ENCODE results near the gene ALLC. TPM values are rescaled to one million over a fixed set of nuclear protein-coding genes. Genes with fewer than 3 reads are reported as not detected.

ALLC gene
- total and polyA plus RNA-seq, 3 donors from 2014 or later: 8.1 to 35.1 (median 18.5) TPM

DNA sequence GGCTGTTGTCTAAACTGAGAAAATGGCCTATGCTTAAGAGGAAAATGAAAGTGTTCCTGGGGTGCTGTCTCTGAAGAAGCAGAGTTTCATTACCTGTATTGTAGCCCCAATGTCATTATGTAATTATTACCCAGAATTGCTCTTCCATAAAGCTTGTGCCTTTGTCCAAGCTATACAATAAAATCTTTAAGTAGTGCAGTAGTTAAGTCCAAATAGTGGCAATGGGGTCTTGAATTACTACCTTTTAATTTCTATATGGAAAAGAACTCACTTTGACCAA is 13.8 kb upstream of the ALLC start:
- H3K27ac ChIP-seq: no peak overlapping the region
- no peaks in the 10 kb centered on the region for H3K36me3 ChIP-seq (ENCODE audit: low read depth, missing control alignments)
- H3K4me1 ChIP-seq: no peaks in the 10 kb centered on the region
- no peak for DNase-seq
- no peak overlapping the region for H3K4me3 ChIP-seq
- H3K27me3 ChIP-seq: no peaks in the 10 kb centered on the region
- no peaks in the 10 kb centered on the region for H3K9me3 ChIP-seq
- intact Hi-C loops (cut with DNase I; ENCODE audit: low total_unique reads): no loop called here
- TF ChIP-seq, protein P1, sequence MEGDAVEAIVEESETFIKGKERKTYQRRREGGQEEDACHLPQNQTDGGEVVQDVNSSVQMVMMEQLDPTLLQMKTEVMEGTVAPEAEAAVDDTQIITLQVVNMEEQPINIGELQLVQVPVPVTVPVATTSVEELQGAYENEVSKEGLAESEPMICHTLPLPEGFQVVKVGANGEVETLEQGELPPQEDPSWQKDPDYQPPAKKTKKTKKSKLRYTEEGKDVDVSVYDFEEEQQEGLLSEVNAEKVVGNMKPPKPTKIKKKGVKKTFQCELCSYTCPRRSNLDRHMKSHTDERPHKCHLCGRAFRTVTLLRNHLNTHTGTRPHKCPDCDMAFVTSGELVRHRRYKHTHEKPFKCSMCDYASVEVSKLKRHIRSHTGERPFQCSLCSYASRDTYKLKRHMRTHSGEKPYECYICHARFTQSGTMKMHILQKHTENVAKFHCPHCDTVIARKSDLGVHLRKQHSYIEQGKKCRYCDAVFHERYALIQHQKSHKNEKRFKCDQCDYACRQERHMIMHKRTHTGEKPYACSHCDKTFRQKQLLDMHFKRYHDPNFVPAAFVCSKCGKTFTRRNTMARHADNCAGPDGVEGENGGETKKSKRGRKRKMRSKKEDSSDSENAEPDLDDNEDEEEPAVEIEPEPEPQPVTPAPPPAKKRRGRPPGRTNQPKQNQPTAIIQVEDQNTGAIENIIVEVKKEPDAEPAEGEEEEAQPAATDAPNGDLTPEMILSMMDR (IDR thresholded peaks at IDR 0.05): no peak
- no peak for TF ChIP-seq POLR2A (IDR thresholded peaks at IDR 0.05)

DNA sequence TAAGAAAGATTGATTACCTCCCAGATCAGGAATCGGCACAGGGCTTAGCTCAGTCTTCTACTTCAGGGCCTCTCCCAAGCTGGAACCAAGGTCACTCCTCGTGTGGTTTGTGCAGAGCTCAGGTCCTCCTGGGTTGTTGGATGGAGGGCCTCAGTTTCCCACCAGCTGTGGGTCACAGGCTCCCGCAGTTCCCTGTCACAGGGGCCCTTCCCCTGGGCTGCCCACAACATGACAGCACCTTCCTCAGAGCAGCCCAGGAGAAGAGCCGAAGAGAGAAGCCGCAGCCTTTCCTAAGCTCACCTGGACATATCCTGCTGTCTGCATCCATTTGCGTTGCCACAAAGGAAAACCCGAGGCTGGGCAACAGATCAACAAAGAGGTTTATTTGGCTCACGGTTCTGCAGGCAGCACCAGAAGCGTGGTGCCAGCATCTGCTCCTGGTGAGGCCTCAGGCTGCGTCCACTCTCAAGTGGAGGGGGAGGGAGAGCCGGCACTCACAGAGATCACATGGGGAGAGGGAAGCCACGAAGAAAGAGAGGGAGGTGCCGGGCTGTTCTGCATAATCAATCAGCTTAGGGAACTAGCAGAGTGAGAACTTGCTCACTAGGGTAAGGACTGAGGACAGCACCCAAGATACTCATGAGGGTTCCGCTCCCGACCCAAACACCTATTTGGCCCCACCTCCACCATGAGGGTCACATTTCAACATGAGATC is 13.0 kb upstream of the ALLC start:
- intact Hi-C loops (cut with DNase I; ENCODE audit: low total_unique reads): no loop called here
- H3K36me3 ChIP-seq (ENCODE audit: low read depth, missing control alignments): no peaks in the 10 kb centered on the region
- no peaks in the 10 kb centered on the region for H3K27me3 ChIP-seq
- WGBS, 2 donors: 74 to 90% methylated on average over 8 to 15 of the region's 15 CpGs
- no peaks in the 10 kb centered on the region for H3K9me3 ChIP-seq
- H3K27ac ChIP-seq: no peak overlapping the region
- no peak for TF ChIP-seq POLR2A (IDR thresholded peaks at IDR 0.05)
- TF ChIP-seq, protein P1 (IDR thresholded peaks at IDR 0.05): no peak
- no peak overlapping the region for H3K4me3 ChIP-seq
- H3K4me1 ChIP-seq: no peaks in the 10 kb centered on the region
- DNase-seq: no peak

- Histone ChIP-seq H3K4me3 (no peak overlapping the region), H3K27ac (no peak overlapping the region), H3K36me3 (ENCODE audit: low read depth, missing control alignments) (no peaks in the 10 kb centered on the region), H3K27me3 (no peaks in the 10 kb centered on the region), H3K4me1 (peaks cover 5% of the 10 kb centered on the region), H3K9me3 (no peaks in the 10 kb centered on the region)
- no peak for DNase-seq
- WGBS, 2 donors: 70 to 74% methylated on average over 10 of the region's 10 CpGs
- intact Hi-C loops (cut with DNase I; ENCODE audit: low total_unique reads): no loop called here
- TF ChIP-seq, protein P1 (IDR thresholded peaks at IDR 0.05): no peak
- TF ChIP-seq POLR2A (IDR thresholded peaks at IDR 0.05): no peak
Measured at GRCh38 chr2:3645745-3646389, 12.1 kb upstream of the ALLC start.

- intact Hi-C loops (cut with DNase I; ENCODE audit: low total_unique reads): no loop called here
- Histone ChIP-seq H3K27me3 (no peaks in the 10 kb centered on the region), H3K27ac (no peak overlapping the region), H3K4me3 (no peak overlapping the region), H3K4me1 (peaks cover 6% of the 10 kb centered on the region), H3K9me3 (no peaks in the 10 kb centered on the region), H3K36me3 (ENCODE audit: low read depth, missing control alignments) (no peaks in the 10 kb centered on the region)
- 81 to 97% methylated on average over 8 of the region's 8 CpGs for WGBS, 2 donors
- TF ChIP-seq POLR2A (IDR thresholded peaks at IDR 0.05): no peak
- TF ChIP-seq, protein P1 (IDR thresholded peaks at IDR 0.05): no peak
- DNase-seq: no peak
Measured at GRCh38 chr2:3646446-3646845, 11.6 kb upstream of the ALLC start.

- no peaks in the 10 kb centered on the region for H3K36me3 ChIP-seq (ENCODE audit: low read depth, missing control alignments)
- no peak for DNase-seq
- TF ChIP-seq, protein P1 (IDR thresholded peaks at IDR 0.05): no peak
- 74 to 78% methylated on average over 13 of the region's 13 CpGs for WGBS, 2 donors
- no peaks in the 10 kb centered on the region for H3K9me3 ChIP-seq
- H3K4me1 ChIP-seq: peaks cover 14% of the 10 kb centered on the region
- no peak overlapping the region for H3K27ac ChIP-seq
- no peak overlapping the region for H3K4me3 ChIP-seq
- intact Hi-C loops (cut with DNase I; ENCODE audit: low total_unique reads): no loop called here
- H3K27me3 ChIP-seq: no peaks in the 10 kb centered on the region
Measured at GRCh38 chr2:3647246-3647645, 10.8 kb upstream of the ALLC start.

All from testis (tissue), 3 donors.